Measurements from ENCODE around the gene DIDO1. TPM values are rescaled to one million over a fixed set of nuclear protein-coding genes. Genes with fewer than 3 reads are reported as not detected.

The DIDO1 gene
- total and polyA plus RNA-seq, 9 of the 15 experiments (the other 6 are each of a cell fraction or from before 2014, with no cell fraction given), result 4.4 to 46.8 (median 31.2) TPM

DNA sequence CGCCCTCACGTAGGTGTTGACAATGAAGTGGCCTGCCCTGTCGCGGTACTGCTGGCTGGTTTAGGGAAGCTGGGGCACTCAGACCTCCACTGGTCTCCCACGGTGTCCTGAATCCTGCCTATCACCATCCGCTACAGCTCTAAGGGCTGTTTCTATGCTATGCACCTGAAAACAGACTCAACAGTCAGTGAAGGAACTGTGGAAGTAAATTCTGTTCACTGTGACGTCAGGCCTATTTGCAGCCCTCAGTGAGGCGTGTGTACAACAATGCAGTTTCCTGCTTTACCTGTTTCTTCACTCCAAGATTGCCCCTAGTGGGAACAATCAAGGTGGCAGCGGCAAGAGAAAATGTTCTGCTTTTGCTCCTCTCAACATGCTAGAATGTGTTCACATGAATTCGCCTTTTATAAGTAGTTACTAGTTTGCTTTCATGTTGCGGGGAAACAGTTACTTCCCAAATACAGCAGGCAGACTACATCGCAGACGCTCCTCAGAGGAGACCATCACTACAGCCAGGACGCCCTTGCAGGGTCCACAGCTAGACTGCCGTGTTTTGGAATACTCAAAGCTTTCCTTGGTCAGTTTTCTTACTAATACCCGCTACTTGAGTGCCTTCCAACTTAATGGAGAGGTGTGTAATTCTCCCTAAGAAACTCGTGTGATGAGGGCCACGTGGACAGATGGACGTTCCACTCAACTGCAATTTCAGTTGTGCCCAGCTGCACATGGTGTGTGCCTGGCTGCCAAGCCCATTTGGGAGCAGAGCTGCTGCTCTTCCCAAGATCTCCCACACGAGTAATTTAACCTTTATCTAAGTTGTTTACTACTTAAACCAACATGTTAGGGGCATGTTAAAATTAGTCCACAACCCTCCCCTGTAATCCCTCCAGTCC, 25.4 kb downstream of the DIDO1 start (continued):
- TF ChIP-seq, protein P1, sequence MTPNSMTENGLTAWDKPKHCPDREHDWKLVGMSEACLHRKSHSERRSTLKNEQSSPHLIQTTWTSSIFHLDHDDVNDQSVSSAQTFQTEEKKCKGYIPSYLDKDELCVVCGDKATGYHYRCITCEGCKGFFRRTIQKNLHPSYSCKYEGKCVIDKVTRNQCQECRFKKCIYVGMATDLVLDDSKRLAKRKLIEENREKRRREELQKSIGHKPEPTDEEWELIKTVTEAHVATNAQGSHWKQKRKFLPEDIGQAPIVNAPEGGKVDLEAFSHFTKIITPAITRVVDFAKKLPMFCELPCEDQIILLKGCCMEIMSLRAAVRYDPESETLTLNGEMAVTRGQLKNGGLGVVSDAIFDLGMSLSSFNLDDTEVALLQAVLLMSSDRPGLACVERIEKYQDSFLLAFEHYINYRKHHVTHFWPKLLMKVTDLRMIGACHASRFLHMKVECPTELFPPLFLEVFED (CRISPR knock-in tag; conservative IDR thresholded peaks at IDR 0.05), result 0 out of 2 replicates have a peak, but pooled peaks have one; percentile 25
- TF ChIP-seq SUPT5H (IDR thresholded peaks at IDR 0.05) (peak; percentile 30), POLR2AphosphoS5 (IDR thresholded peaks at IDR 0.05; ENCODE audit: control insufficient read depth, insufficient read depth, low read depth, low read length) (peak; percentile 2; the same call in 1 of the 2 replicates), POLR2A (conservative IDR thresholded peaks at IDR 0.05) (peak; percentile 18), OTX1 (CRISPR knock-in tag; IDR thresholded peaks at IDR 0.05) (no peak), ATF7 (IDR thresholded peaks at IDR 0.05) (0 out of 2 replicates have a peak, but pooled peaks have one; percentile 31), PML (IDR thresholded peaks at IDR 0.05; ENCODE audit: low read length) (peak; percentile 32; the same call in 1 of the 2 replicates), ZNF133 (CRISPR knock-in tag; IDR thresholded peaks at IDR 0.05) (no peak), SIRT6 (IDR thresholded peaks at IDR 0.05; ENCODE audit: low read depth, low read length) (peak; percentile 84)
- TF ChIP-seq, protein P2, sequence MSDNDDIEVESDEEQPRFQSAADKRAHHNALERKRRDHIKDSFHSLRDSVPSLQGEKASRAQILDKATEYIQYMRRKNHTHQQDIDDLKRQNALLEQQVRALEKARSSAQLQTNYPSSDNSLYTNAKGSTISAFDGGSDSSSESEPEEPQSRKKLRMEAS (CRISPR knock-in tag; IDR thresholded peaks at IDR 0.05), result 0 out of 2 replicates have a peak, but pooled peaks have one; percentile 31
- TF ChIP-seq, protein P3, sequence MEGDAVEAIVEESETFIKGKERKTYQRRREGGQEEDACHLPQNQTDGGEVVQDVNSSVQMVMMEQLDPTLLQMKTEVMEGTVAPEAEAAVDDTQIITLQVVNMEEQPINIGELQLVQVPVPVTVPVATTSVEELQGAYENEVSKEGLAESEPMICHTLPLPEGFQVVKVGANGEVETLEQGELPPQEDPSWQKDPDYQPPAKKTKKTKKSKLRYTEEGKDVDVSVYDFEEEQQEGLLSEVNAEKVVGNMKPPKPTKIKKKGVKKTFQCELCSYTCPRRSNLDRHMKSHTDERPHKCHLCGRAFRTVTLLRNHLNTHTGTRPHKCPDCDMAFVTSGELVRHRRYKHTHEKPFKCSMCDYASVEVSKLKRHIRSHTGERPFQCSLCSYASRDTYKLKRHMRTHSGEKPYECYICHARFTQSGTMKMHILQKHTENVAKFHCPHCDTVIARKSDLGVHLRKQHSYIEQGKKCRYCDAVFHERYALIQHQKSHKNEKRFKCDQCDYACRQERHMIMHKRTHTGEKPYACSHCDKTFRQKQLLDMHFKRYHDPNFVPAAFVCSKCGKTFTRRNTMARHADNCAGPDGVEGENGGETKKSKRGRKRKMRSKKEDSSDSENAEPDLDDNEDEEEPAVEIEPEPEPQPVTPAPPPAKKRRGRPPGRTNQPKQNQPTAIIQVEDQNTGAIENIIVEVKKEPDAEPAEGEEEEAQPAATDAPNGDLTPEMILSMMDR (IDR thresholded peaks at IDR 0.05 in 2 of 3, conservative IDR thresholded peaks at IDR 0.05 in 1 of 3; ENCODE audit: insufficient read depth in 2 of 3, low read depth in 1 of 3, low read length in 3 of 3), result peak in 2 of 3 experiments; percentile 33 to 35; a peak in 2 of 6 replicates
- TF ChIP-seq, protein P4, sequence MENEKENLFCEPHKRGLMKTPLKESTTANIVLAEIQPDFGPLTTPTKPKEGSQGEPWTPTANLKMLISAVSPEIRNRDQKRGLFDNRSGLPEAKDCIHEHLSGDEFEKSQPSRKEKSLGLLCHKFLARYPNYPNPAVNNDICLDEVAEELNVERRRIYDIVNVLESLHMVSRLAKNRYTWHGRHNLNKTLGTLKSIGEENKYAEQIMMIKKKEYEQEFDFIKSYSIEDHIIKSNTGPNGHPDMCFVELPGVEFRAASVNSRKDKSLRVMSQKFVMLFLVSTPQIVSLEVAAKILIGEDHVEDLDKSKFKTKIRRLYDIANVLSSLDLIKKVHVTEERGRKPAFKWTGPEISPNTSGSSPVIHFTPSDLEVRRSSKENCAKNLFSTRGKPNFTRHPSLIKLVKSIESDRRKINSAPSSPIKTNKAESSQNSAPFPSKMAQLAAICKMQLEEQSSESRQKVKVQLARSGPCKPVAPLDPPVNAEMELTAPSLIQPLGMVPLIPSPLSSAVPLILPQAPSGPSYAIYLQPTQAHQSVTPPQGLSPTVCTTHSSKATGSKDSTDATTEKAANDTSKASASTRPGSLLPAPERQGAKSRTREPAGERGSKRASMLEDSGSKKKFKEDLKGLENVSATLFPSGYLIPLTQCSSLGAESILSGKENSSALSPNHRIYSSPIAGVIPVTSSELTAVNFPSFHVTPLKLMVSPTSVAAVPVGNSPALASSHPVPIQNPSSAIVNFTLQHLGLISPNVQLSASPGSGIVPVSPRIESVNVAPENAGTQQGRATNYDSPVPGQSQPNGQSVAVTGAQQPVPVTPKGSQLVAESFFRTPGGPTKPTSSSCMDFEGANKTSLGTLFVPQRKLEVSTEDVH (IDR thresholded peaks at IDR 0.05; ENCODE audit: low read depth, partially characterized antibody), result peak; percentile 25

Measured in K562 (cell line).